ENCODE results near the gene FBXO40. TPM values are rescaled to one million over a fixed set of nuclear protein-coding genes. Genes with fewer than 3 reads are reported as not detected.

FBXO40 gene
- total RNA-seq = not detected

- Histone ChIP-seq H3K9me3 (no peaks in the 10 kb centered on the region), H3K27me3 (no peaks in the 10 kb centered on the region), H3K27ac (no peak within 1 kb of the TSS), H3K4me3 (no peak within 1 kb of the TSS), H3K4me1 (no peaks in the 10 kb centered on the region), H3K36me3 (no peaks in the 10 kb centered on the region)
- DNase-seq (ENCODE audit: low spot score in 2 of 2) = no peak
- 43 to 46% methylated on average over 11 of the region's 11 CpGs for WGBS, 2 donors
- TF ChIP-seq CTCF (IDR thresholded peaks at IDR 0.05) = no peak
- TF ChIP-seq EP300 (IDR thresholded peaks at IDR 0.05) = no peak
Measured at GRCh38 chr3:121592856-121593702, at the start of gene FBXO40. Gene FBXO40 (plus strand): TSS chr3:121593379. CDS start chr3:121620576, 27,197 bp downstream.

- H3K27ac ChIP-seq = no peak overlapping the region
- DNase-seq (ENCODE audit: low spot score in 2 of 2) = no peak
- H3K4me3 ChIP-seq = peak overlapping the region; percentile 42 to 59 (median 56)
- 3 to 5% methylated on average over 18 of the region's 18 CpGs for WGBS, 2 donors
- H3K9me3 ChIP-seq = no peaks in the 10 kb centered on the region
- TF ChIP-seq POLR2A (IDR thresholded peaks at IDR 0.05) = no peak
- TF ChIP-seq EP300 (IDR thresholded peaks at IDR 0.05) = no peak
- TF ChIP-seq CTCF (IDR thresholded peaks at IDR 0.05) = no peak
- H3K4me1 ChIP-seq = peaks cover 0 to 11% (median 5%) of the 10 kb centered on the region in 4 donors
- no peaks in the 10 kb centered on the region for H3K27me3 ChIP-seq
- H3K36me3 ChIP-seq = no peaks in the 10 kb centered on the region
Measured at GRCh38 chr3:121545049-121545573, 48.1 kb upstream of the FBXO40 start.

- Histone ChIP-seq H3K36me3 (no peaks in the 10 kb centered on the region), H3K4me1 (peaks cover 0 to 11% (median 5%) of the 10 kb centered on the region in 4 donors), H3K27ac (peak within 1 kb of the TSS in 3 of 4 donors; percentile 72 to 79 (median 76)), H3K4me3 (peak within 1 kb of the TSS; percentile 42 to 59 (median 56)), H3K27me3 (no peaks in the 10 kb centered on the region), H3K9me3 (no peaks in the 10 kb centered on the region)
- TF ChIP-seq CTCF (IDR thresholded peaks at IDR 0.05) (peak in 1 of 5 experiments; percentile 17), EP300 (IDR thresholded peaks at IDR 0.05) (peak; percentile 23 to 71), POLR2A (IDR thresholded peaks at IDR 0.05) (no peak)
- DNase-seq (ENCODE audit: low spot score in 2 of 2) = peak; percentile 78 to 83
- 1 to 2% methylated on average over 42 of the region's 42 CpGs for WGBS, 2 donors
Measured at GRCh38 chr3:121545574-121546455, 47.4 kb upstream of the FBXO40 start, which contains the start of gene POLQ. Gene POLQ (minus strand): TSS chr3:121545988. CDS start chr3:121545877, 111 bp downstream.

GRCh38 chr3:121552379-121552778 is 40.8 kb upstream of the FBXO40 start:
- 34 to 37% methylated on average over 4 of the region's 4 CpGs for WGBS, 2 donors
- peak overlapping the region in 1 of 4 donors; percentile 22 for H3K4me3 ChIP-seq

More at GRCh38 chr3:121552379-121552778, 40.8 kb upstream of the FBXO40 start:
- no peaks in the 10 kb centered on the region for H3K27me3 ChIP-seq
- H3K4me1 ChIP-seq = peaks cover 0 to 6% (median 2%) of the 10 kb centered on the region in 4 donors
- peak overlapping the region in 1 of 4 donors; percentile 16 for H3K27ac ChIP-seq
- no peaks in the 10 kb centered on the region for H3K9me3 ChIP-seq
- DNase-seq (ENCODE audit: low spot score in 2 of 2) = no peak
- TF ChIP-seq CTCF (IDR thresholded peaks at IDR 0.05) (no peak), EP300 (IDR thresholded peaks at IDR 0.05) (no peak), POLR2A (IDR thresholded peaks at IDR 0.05) (no peak)
- H3K36me3 ChIP-seq = no peaks in the 10 kb centered on the region
